T-helper 22 cell (primary cell): ENCODE data around the gene NFIA.
"Not testable (repeated sequence)": the region's sequence is repeated elsewhere in the genome, so short reads cannot be mapped to it uniquely, and the experiment has no call there.

ENCODE experiments used
- DNase-seq: peaks from one replicate; pipeline ENCODE4 v3.0.0-alpha.2; 2020; ENCODE audit warnings: low read depth

Gene NFIA

GRCh38 chr1:61273167-61273705, 190.9 kb downstream of the NFIA start:
- DNase-seq = no peak

- no peak for DNase-seq
These were observed 191.5 kb downstream of the NFIA start for GRCh38 chr1:61273861-61274260.

GRCh38 chr1:61274939-61275338, 192.6 kb downstream of the NFIA start:
- no peak for DNase-seq

GRCh38 chr1:61276246-61276645, 193.9 kb downstream of the NFIA start:
- DNase-seq = no peak

GRCh38 chr1:61277121-61277690, 194.8 kb downstream of the NFIA start:
- DNase-seq = no peak

- DNase-seq = not testable (repeated sequence)
These were observed 196.1 kb downstream of the NFIA start for GRCh38 chr1:61278503-61278902.

- DNase-seq = no peak
These were observed 196.6 kb downstream of the NFIA start for GRCh38 chr1:61278966-61279365.

- DNase-seq = no peak
These were observed 197.2 kb downstream of the NFIA start for GRCh38 chr1:61279570-61279969.

GRCh38 chr1:61280452-61280851, 198.1 kb downstream of the NFIA start:
- DNase-seq = no peak

GRCh38 chr1:61282387-61282786, 200.0 kb downstream of the NFIA start:
- DNase-seq = no peak

GRCh38 chr1:61284248-61284854, 202.0 kb downstream of the NFIA start:
- DNase-seq = no peak

GRCh38 chr1:61284936-61285335, 202.6 kb downstream of the NFIA start:
- no peak for DNase-seq

GRCh38 chr1:61285371-61285885, 203.1 kb downstream of the NFIA start:
- DNase-seq = no peak

- no peak for DNase-seq
These were observed 204.7 kb downstream of the NFIA start for GRCh38 chr1:61287014-61287413.

- DNase-seq = no peak
These were observed 205.4 kb downstream of the NFIA start for GRCh38 chr1:61287734-61288133.

GRCh38 chr1:61289232-61290098, 207.1 kb downstream of the NFIA start:
- DNase-seq = no peak

GRCh38 chr1:61290525-61290924, 208.2 kb downstream of the NFIA start:
- no peak for DNase-seq

- DNase-seq = no peak
These were observed 210.8 kb downstream of the NFIA start for GRCh38 chr1:61293197-61293596.

GRCh38 chr1:61293986-61294504, 211.7 kb downstream of the NFIA start:
- no peak for DNase-seq

- no peak for DNase-seq
These were observed 212.6 kb downstream of the NFIA start for GRCh38 chr1:61294930-61295329.

GRCh38 chr1:61295818-61296537, 213.6 kb downstream of the NFIA start:
- DNase-seq = no peak

GRCh38 chr1:61297887-61298286, 215.5 kb downstream of the NFIA start:
- no peak for DNase-seq
